Measurements from ENCODE around the gene UBA5.

DNA sequence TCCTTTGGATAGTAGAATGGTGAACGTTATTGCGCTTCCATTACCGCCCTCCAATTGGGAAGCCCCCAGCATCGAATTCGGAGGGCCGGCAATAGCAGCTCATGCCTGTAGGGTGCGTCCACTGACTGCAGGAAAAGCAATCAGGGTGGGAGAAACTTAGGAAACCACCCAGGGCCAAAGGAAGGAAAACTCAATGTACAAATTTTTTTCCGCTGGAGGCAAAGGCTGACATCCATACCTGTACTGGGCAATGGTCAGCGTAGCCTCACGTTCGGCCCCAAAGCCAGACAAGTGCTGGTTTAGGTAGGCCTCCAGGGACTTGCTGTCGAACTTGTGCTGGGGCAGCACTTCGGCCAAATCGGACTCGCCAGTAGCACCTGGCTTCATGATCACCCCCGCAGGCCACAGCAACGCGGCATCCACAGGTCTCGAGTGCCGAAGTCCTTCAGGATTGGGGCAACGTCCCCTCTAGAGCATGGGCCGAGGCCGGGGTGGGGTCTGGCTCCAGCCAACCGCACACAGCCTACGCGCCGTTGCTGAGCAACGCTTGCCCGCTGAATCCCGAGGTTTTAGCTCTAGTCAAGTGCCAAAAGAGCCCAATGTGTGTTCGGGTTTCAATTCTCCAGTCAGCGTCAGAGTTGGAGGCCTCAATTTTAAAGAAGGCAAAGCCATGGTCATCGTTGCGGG is 621 bp upstream of the UBA5 start, which contains the start of gene ACAD11:
- peak; percentile 44 to 78 (median 67) for TF ChIP-seq CTCF (IDR thresholded peaks at IDR 0.05 in 8 of 11, conservative IDR thresholded peaks at IDR 0.05 in 3 of 11)
- peak in 2 of 3 donors; percentile 24 to 33 for TF ChIP-seq POLR2AphosphoS5 (IDR thresholded peaks at IDR 0.05)
- TF ChIP-seq POLR2A (IDR thresholded peaks at IDR 0.05): peak in 1 of 3 donors; percentile 4

All from spleen (tissue), 7 donors.